H1 (cell line): Measurements from ENCODE around the gene DHRS3. TPM values are rescaled to one million over a fixed set of nuclear protein-coding genes. Genes with fewer than 3 reads are reported as not detected.

Source experiments
- CTCF ChIA-PET: fragments of 300-600 bp; sonication (Branson Sonifier 250); formaldehyde crosslinking; loops from one replicate; lab custom pipeline; 2021; ENCODE audit not compliant: partially characterized antibody; lab: Charles Lee
- POLR2A ChIA-PET: fragments of 300-600 bp; sonication (Branson Sonifier 250); formaldehyde crosslinking; loops from one replicate; lab custom pipeline; 2021; ENCODE audit warnings: inconsistent platforms; ENCODE audit not compliant: partially characterized antibody; lab: Charles Lee
- DNase-seq, 2 experiments: peaks; one replicate each; pipeline versions ENCODE4 v3.0.0 to v3.0.0-alpha.2; 2010 to 2022; ENCODE audit warnings: low spot score in 2 of 2, low read depth in 1 of 2, mixed read lengths in 1 of 2
- FAIRE-seq: peaks from 2 replicates; lab custom pipeline; 2011; peaks lifted over from hg19 to GRCh38; lab: Jason Lieb, UNC
- H2AFZ ChIP-seq: 2 replicates; pipeline ENCODE4 v1.8.1; 2012; ENCODE audit warnings: low read length, inconsistent platforms
- H2AK5ac ChIP-seq: 2 replicates; pipeline ENCODE4 v1.6.1; 2013; ENCODE audit warnings: low read depth, low read length
- H2BK120ac ChIP-seq: replicated peaks from 2 replicates; pipeline ENCODE3; 2013; ENCODE audit warnings: low read depth, low read length, inconsistent platforms
- H2BK12ac ChIP-seq: 2 replicates; pipeline ENCODE4 v1.6.1; 2013; ENCODE audit warnings: low read depth, low read length
- H2BK15ac ChIP-seq: 2 replicates; pipeline ENCODE4 v1.6.1; 2013; ENCODE audit warnings: low read length
- H2BK20ac ChIP-seq: 2 replicates; pipeline ENCODE4 v1.6.1; 2013; ENCODE audit warnings: low read length
- H2BK5ac ChIP-seq: 2 replicates; pipeline ENCODE4 v1.6.1; 2013; ENCODE audit warnings: low read depth, low read length
- H3K14ac ChIP-seq: 2 replicates; pipeline ENCODE4 v1.6.1; 2013; ENCODE audit warnings: inconsistent platforms; ENCODE audit not compliant: insufficient read length
- H3K18ac ChIP-seq: 2 replicates; pipeline ENCODE4 v1.6.1; 2013; ENCODE audit warnings: low read length; ENCODE audit errors: extremely low read depth
- H3K23ac ChIP-seq: 2 replicates; pipeline ENCODE4 v1.6.1; 2013; ENCODE audit warnings: inconsistent platforms; ENCODE audit not compliant: insufficient read length
- H3K23me2 ChIP-seq: 2 replicates; pipeline ENCODE4 v1.6.1; 2013; ENCODE audit warnings: low read depth, low read length
- H3K27ac ChIP-seq: 2 replicates; pipeline ENCODE4 v1.6.1; 2011; ENCODE audit warnings: low read depth, low read length, inconsistent platforms
- H3K27me3 ChIP-seq, 4 experiments: replicated peaks in 1 of 4; 1 replicate in 1 of 4; 2 replicates in 3 of 4; pipeline versions ENCODE4 v1.6.1 to v1.8.1; 2011 to 2013; ENCODE audit warnings: low read length in 3 of 4, mild to moderate bottlenecking in 3 of 4, inconsistent platforms in 2 of 4, mixed read lengths in 2 of 4, moderate library complexity in 1 of 4; ENCODE audit not compliant: control insufficient read depth in 3 of 4, insufficient read depth in 3 of 4; ENCODE audit errors: extremely low read depth in 1 of 4
- H3K36me3 ChIP-seq, 4 experiments: 2 replicates each; pipeline versions ENCODE4 v1.6.1 to v1.8.1; 2011 to 2013; ENCODE audit warnings: mild to moderate bottlenecking in 4 of 4, low read length in 3 of 4, moderate library complexity in 2 of 4, control low read depth in 1 of 4, inconsistent platforms in 1 of 4; ENCODE audit not compliant: insufficient read depth in 4 of 4, control insufficient read depth in 2 of 4
- H3K4ac ChIP-seq: replicated peaks from 2 replicates; pipeline ENCODE3; 2013; ENCODE audit warnings: low read length, low read depth, mixed read lengths, inconsistent platforms; ENCODE audit not compliant: insufficient read length
- H3K4me1 ChIP-seq, 4 experiments: replicated peaks in 1 of 4; 1 replicate in 1 of 4; 2 replicates in 3 of 4; pipeline versions ENCODE4 v1.6.1 to v1.8.1; 2011 to 2013; ENCODE audit warnings: low read length in 3 of 4, inconsistent platforms in 2 of 4, mixed read lengths in 1 of 4; ENCODE audit not compliant: insufficient read depth in 4 of 4, control insufficient read depth in 3 of 4
- H3K4me2 ChIP-seq, 2 experiments: 2 replicates each; pipeline versions ENCODE4 v1.6.1 to v1.8.1; 2011 to 2013; ENCODE audit warnings: low read depth in 2 of 2, low read length in 2 of 2, control low read depth in 1 of 2, inconsistent platforms in 1 of 2, mild to moderate bottlenecking in 1 of 2; ENCODE audit not compliant: insufficient read depth in 1 of 2
- H3K4me3 ChIP-seq, 4 experiments: fragments of 200-600, 300-600 bp in 1 of 4; sonication (generic), shearing (Covaris generic), sonication (Bioruptor Twin) in 1 of 4; 2 replicates each; pipeline versions ENCODE4 v1.5.1 to v1.8.1; 2011 to 2016; ENCODE audit warnings: low read length in 4 of 4, low read depth in 3 of 4, control low read depth in 2 of 4, inconsistent platforms in 2 of 4, mild to moderate bottlenecking in 2 of 4, mixed read lengths in 1 of 4, moderate library complexity in 1 of 4; ENCODE audit not compliant: insufficient read depth in 2 of 4; ENCODE audit errors: extremely low read depth in 1 of 4
- H3K56ac ChIP-seq: replicated peaks from 2 replicates; pipeline ENCODE3; 2013; ENCODE audit warnings: low read depth, mild to moderate bottlenecking, mixed read lengths, low read length, inconsistent platforms; ENCODE audit not compliant: insufficient read length
- H3K79me1 ChIP-seq: 2 replicates; pipeline ENCODE4 v1.6.1; 2013; ENCODE audit warnings: low read depth, low read length, control low read depth
- H3K79me2 ChIP-seq, 2 experiments: 2 replicates each; pipeline versions ENCODE4 v1.6.1 to v1.8.1; 2012 to 2013; ENCODE audit warnings: low read length in 2 of 2, mild to moderate bottlenecking in 2 of 2, inconsistent platforms in 1 of 2; ENCODE audit not compliant: insufficient read depth in 2 of 2, control insufficient read depth in 1 of 2
- H3K9ac ChIP-seq, 4 experiments: replicated peaks in 1 of 4; 1 replicate in 1 of 4; 2 replicates in 3 of 4; pipeline versions ENCODE4 v1.6.1 to v1.8.1; 2011 to 2013; ENCODE audit warnings: low read depth in 3 of 4, low read length in 3 of 4, control low read depth in 2 of 4, mild to moderate bottlenecking in 2 of 4, moderate library complexity in 2 of 4, inconsistent platforms in 1 of 4; ENCODE audit errors: extremely low read depth in 1 of 4
- H3K9me3 ChIP-seq, 2 experiments: 2 replicates each; pipeline versions ENCODE4 v1.6.1 to v1.8.1; 2012 to 2013; ENCODE audit warnings: mild to moderate bottlenecking in 2 of 2, moderate library complexity in 2 of 2, control low read depth in 1 of 2, inconsistent platforms in 1 of 2, low read depth in 1 of 2, low read length in 1 of 2, mixed read lengths in 1 of 2; ENCODE audit not compliant: insufficient read depth in 2 of 2
- H4K20me1 ChIP-seq, 2 experiments: replicated peaks in 1 of 2; 2 replicates each; pipeline versions ENCODE3 to v1.8.1; 2011 to 2013; ENCODE audit warnings: inconsistent platforms in 2 of 2, low read length in 2 of 2, mild to moderate bottlenecking in 1 of 2; ENCODE audit not compliant: insufficient read depth in 2 of 2, control insufficient read depth in 1 of 2
- H4K5ac ChIP-seq: 2 replicates; pipeline ENCODE4 v1.6.1; 2013; ENCODE audit warnings: low read length, low read depth, mixed read lengths, inconsistent platforms; ENCODE audit not compliant: insufficient read length
- H4K8ac ChIP-seq: 2 replicates; pipeline ENCODE4 v1.8.0; 2013; ENCODE audit warnings: mild to moderate bottlenecking, moderate library complexity, low read length, inconsistent platforms; ENCODE audit not compliant: insufficient read depth; ENCODE audit errors: extremely low read depth
- H4K91ac ChIP-seq: replicated peaks from 2 replicates; pipeline ENCODE3; 2013; ENCODE audit warnings: low read length, mixed read lengths, inconsistent platforms; ENCODE audit not compliant: insufficient read length
- CBX5 ChIP-seq: fragments of 300-800, 300-1000 bp; sonication (generic); IDR thresholded peaks from 2 replicates; pipeline ENCODE4 v1.7.1; 2016; ENCODE audit warnings: antibody characterized with exemption, low read length, low read depth
- CREB1 ChIP-seq: IDR thresholded peaks from 2 replicates; pipeline ENCODE4 v1.6.1; 2012; ENCODE audit warnings: inconsistent platforms
- CTBP2 ChIP-seq: IDR thresholded peaks from 2 replicates; pipeline ENCODE4 v1.7.0; 2011; ENCODE audit warnings: borderline replicate concordance, mild to moderate bottlenecking, moderate library complexity, mixed read lengths, low read length; ENCODE audit not compliant: insufficient read depth, insufficient read length
- E2F6 ChIP-seq: IDR thresholded peaks from 2 replicates; pipeline ENCODE4 v1.6.1; 2012; ENCODE audit warnings: inconsistent platforms
- KDM1A ChIP-seq: fragments of 200-600, 300-600 bp; sonication (generic); IDR thresholded peaks from 2 replicates; pipeline ENCODE4 v1.7.1; 2016; ENCODE audit warnings: mild to moderate bottlenecking, low read length, borderline replicate concordance
- NANOG ChIP-seq: IDR thresholded peaks from 2 replicates; pipeline ENCODE4 v1.6.1; 2011; ENCODE audit warnings: low read length, low read depth, mild to moderate bottlenecking, inconsistent platforms; ENCODE audit not compliant: insufficient read depth, poor library complexity, severe bottlenecking
- SAP30 ChIP-seq: fragments of 300-600 bp; sonication (generic); IDR thresholded peaks from 2 replicates; pipeline ENCODE4 v1.7.1; 2012; ENCODE audit warnings: low read length, moderate library complexity, mild to moderate bottlenecking, inconsistent platforms; ENCODE audit not compliant: insufficient read depth, insufficient replicate concordance
- WGBS, 2 experiments: shearing (Covaris generic) in 1 of 2; methylation state at CpG; one replicate each; pipeline versions ENCODE4 v1.1.6 to v1.1.7; 2013 to 2015; ENCODE audit warnings: low lambda C conversion rate in 2 of 2, mixed read lengths in 2 of 2, inconsistent platforms in 1 of 2, low coverage in 1 of 2, missing lambda C conversion rate in 1 of 2; ENCODE audit not compliant: insufficient replicate concordance in 2 of 2, insufficient coverage in 1 of 2, insufficient read length in 1 of 2; ENCODE audit errors: extremely low coverage in 1 of 2, missing lambda C conversion rate in 1 of 2; 5-methylcytosine and 5-hydroxymethylcytosine counted together
- polyA plus RNA-seq, 7 experiments: library from polyadenylated mRNA; depleted of rRNA in 3 of 7; stranded (reverse) in 5 of 7; unstranded in 2 of 7; fragments of >200 nt in 5 of 7; fragments of 200-250 nt in 2 of 7; gene quantifications; 1 replicate in 5 of 7; 2 replicates in 1 of 7; 4 replicates in 1 of 7; pipeline versions ENCODE4 v1.2.1 to v1.2.3, GENCODE V29; 2011 to 2013; ENCODE audit warnings: missing spikeins in 2 of 7, mixed read lengths in 2 of 7
- total RNA-seq: library from RNA; stranded (reverse); fragmentation: NEBNext Ultra II Directional; extraction: Animal tissue kit (Norgen Biotek cat#: 25700); gene quantifications from 2 replicates; pipeline ENCODE4 v1.2.1, GENCODE V29; 2021

DHRS3 gene
- total and polyA plus RNA-seq, 2 of the 8 experiments (the other 6 are each of a cell fraction or from before 2014, with no cell fraction given) = 32.5 to 36.4 TPM

GRCh38 chr1:12547586-12548225, 70.3 kb downstream of the DHRS3 start:
- Histone ChIP-seq H4K5ac (no peak overlapping the region), H4K8ac (no peak overlapping the region), H3K23ac (no peak overlapping the region), H3K9me3 (no peaks in the 10 kb centered on the region), H3K4me2 (no peak overlapping the region), H2BK20ac (no peak overlapping the region), H3K9ac (no peak overlapping the region), H3K27me3 (no peaks in the 10 kb centered on the region), H4K20me1 (no peaks in the 10 kb centered on the region), H3K36me3 (no peaks in the 10 kb centered on the region), H3K79me2 (no peaks in the 10 kb centered on the region), H3K27ac (no peak overlapping the region), H4K91ac (no peak overlapping the region), H3K4ac (no peak overlapping the region), H2BK15ac (no peak overlapping the region), H3K4me1 (peaks cover 0 to 6% (median under 1%) of the 10 kb centered on the region in 4 experiments; a peak in 2 of 7 replicates), H2BK12ac (0 out of 2 replicates have a peak overlapping the region, but pooled peaks have one; percentile 17), H2AFZ (no peak overlapping the region), H3K23me2 (no peaks in the 10 kb centered on the region), H2BK120ac (no peak overlapping the region), H3K4me3 (no peak overlapping the region), H2BK5ac (no peak overlapping the region), H3K56ac (no peak overlapping the region), H3K14ac (no peak overlapping the region), H3K18ac (no peak overlapping the region), H2AK5ac (no peak overlapping the region), H3K79me1 (no peaks in the 10 kb centered on the region)
- no peak for DNase-seq
- ChIA-PET CTCF (interaction anchor here (0.6 to 1.5 kb wide), 2 partner anchors 60 to 111 kb away, joined by 3 to 8 read pairs; no protein-coding TSS in a partner anchor), POLR2A (no interaction called here)
- no peak for TF ChIP-seq CBX5
- TF ChIP-seq CREB1 = no peak
- TF ChIP-seq SAP30 = no peak
- no peak for TF ChIP-seq NANOG
- no peak for TF ChIP-seq CTBP2
- no peak for TF ChIP-seq E2F6
- no peak for TF ChIP-seq KDM1A
- 93% methylated on average over 20 of the region's 20 CpGs; no CpG with 5 or more reads in 1 of the 2 experiments for WGBS, 2 experiments
- no peak for FAIRE-seq
